Stimulated activated CD4-positive, alpha-beta T cell treated with anti-CD3 and anti-CD28 coated beads, TNF-alpha, amount 100 ng/mL, for 24 hours (primary cell): ENCODE results near the gene TBC1D10B.

Experiments used
- DNase-seq, 3 experiments: peaks; one replicate each; pipeline ENCODE4 v3.0.0-alpha.2; 2020; ENCODE audit warnings: low read depth in 3 of 3

TBC1D10B gene

GRCh38 chr16:30374538-30374937 is 4.2 kb upstream of the TBC1D10B start, which contains the start of gene MYL11:
MYL11 (plus strand) TSS chr16:30374802; CDS start chr16:30374858, 56 bp downstream.
- DNase-seq, result no peak

GRCh38 chr16:30372725-30373124 is 2.4 kb upstream of the TBC1D10B start:
- no peak for DNase-seq

- no peak for DNase-seq
Measured at GRCh38 chr16:30372038-30372712, 1.9 kb upstream of the TBC1D10B start.

- no peak for DNase-seq
Measured at GRCh38 chr16:30371248-30371816, 1.0 kb upstream of the TBC1D10B start.

GRCh38 chr16:30369938-30370455 is 297 bp downstream of the TBC1D10B start:
- DNase-seq, result no peak

GRCh38 chr16:30369091-30369937 is 980 bp downstream of the TBC1D10B start:
- no peak for DNase-seq

GRCh38 chr16:30368792-30369090 is 1.6 kb downstream of the TBC1D10B start:
- DNase-seq, result no peak

- DNase-seq, result no peak
Measured at GRCh38 chr16:30368122-30368791, 2.0 kb downstream of the TBC1D10B start.

GRCh38 chr16:30367349-30368009 is 2.8 kb downstream of the TBC1D10B start:
- DNase-seq, result no peak

GRCh38 chr16:30366511-30366910 is 3.8 kb downstream of the TBC1D10B start:
- DNase-seq, result no peak

- DNase-seq, result no peak
Measured at GRCh38 chr16:30365200-30365599, 5.1 kb downstream of the TBC1D10B start.

- no peak for DNase-seq
Measured at GRCh38 chr16:30361180-30361579, 9.1 kb downstream of the TBC1D10B start.

GRCh38 chr16:30359871-30360170 is 10.5 kb downstream of the TBC1D10B start:
- DNase-seq, result no peak

- DNase-seq, result no peak
Measured at GRCh38 chr16:30358990-30359870, 11.1 kb downstream of the TBC1D10B start.

- no peak for DNase-seq
Measured at GRCh38 chr16:30358577-30358936, 11.7 kb downstream of the TBC1D10B start.

GRCh38 chr16:30357715-30358576 is 12.3 kb downstream of the TBC1D10B start:
- no peak for DNase-seq

- no peak for DNase-seq
Measured at GRCh38 chr16:30357085-30357714, 13.1 kb downstream of the TBC1D10B start.

- no peak for DNase-seq
Measured at GRCh38 chr16:30356401-30357084, 13.8 kb downstream of the TBC1D10B start.

GRCh38 chr16:30355954-30356308 is 14.4 kb downstream of the TBC1D10B start:
- DNase-seq, result no peak
